HepG2 (cell line): ENCODE measurements around the gene SEPHS2. TPM values are rescaled to one million over a fixed set of nuclear protein-coding genes. Genes with fewer than 3 reads are reported as not detected.
A peak's percentile ranks its signal among the peaks of the same experiment; 100 is the strongest.

ENCODE experiments used
- ARID5B ChIP-seq: IDR thresholded peaks from 2 replicates; pipeline ENCODE4 v1.4.0; 2020; ENCODE audit warnings: mild to moderate bottlenecking, missing genetic modification reagents
- FOXK1 ChIP-seq: sonication (generic); formaldehyde crosslinking; IDR thresholded peaks from 2 replicates; pipeline ENCODE4 v1.4.0; 2020; ENCODE audit warnings: low read depth, missing genetic modification reagents, borderline replicate concordance
- GATAD1 ChIP-seq: IDR thresholded peaks from 2 replicates; pipeline ENCODE4 v1.6.1; 2016; ENCODE audit warnings: missing genetic modification reagents, missing compliant biosample characterization
- ISL2 ChIP-seq: sonication (generic); formaldehyde crosslinking; IDR thresholded peaks from 2 replicates; pipeline ENCODE4 v1.5.0; 2020; ENCODE audit warnings: missing genetic modification reagents
- KDM6A ChIP-seq: IDR thresholded peaks from 2 replicates; pipeline ENCODE4 v1.6.1; 2016; ENCODE audit warnings: low read depth
- PAXIP1 ChIP-seq: sonication (generic); formaldehyde crosslinking; conservative IDR thresholded peaks from 2 replicates; pipeline ENCODE4 v1.4.0; 2020; ENCODE audit warnings: mild to moderate bottlenecking, missing genetic modification reagents, moderate library complexity
- PCBP1 ChIP-seq: fragments of 200-400 bp; formaldehyde crosslinking; IDR thresholded peaks from 2 replicates; pipeline ENCODE4 v1.6.1; 2017; ENCODE audit warnings: mild to moderate bottlenecking, low read depth, low read length, borderline replicate concordance
- PHF21A ChIP-seq: sonication (generic); formaldehyde crosslinking; IDR thresholded peaks from 2 replicates; pipeline ENCODE4 v1.5.0; 2020; ENCODE audit warnings: mild to moderate bottlenecking, missing genetic modification reagents
- PITX1 ChIP-seq: sonication (generic); formaldehyde crosslinking; IDR thresholded peaks from 2 replicates; pipeline ENCODE4 v1.5.1; 2020; ENCODE audit warnings: mild to moderate bottlenecking, missing genetic modification reagents
- SMC3 ChIP-seq: IDR thresholded peaks from 2 replicates; pipeline ENCODE4 v1.6.1; 2011; ENCODE audit warnings: low read length, improper control_type of control experiment
- SNAPC5 ChIP-seq: sonication (generic); formaldehyde crosslinking; IDR thresholded peaks from 2 replicates; pipeline ENCODE4 v1.8.1; 2023; ENCODE audit warnings: mild to moderate bottlenecking, missing genetic modification reagents, borderline replicate concordance
- THRA ChIP-seq: sonication (generic); formaldehyde crosslinking; IDR thresholded peaks from 2 replicates; pipeline ENCODE4 v1.4.0; 2020; ENCODE audit warnings: missing genetic modification reagents, borderline replicate concordance
- ZNF484 ChIP-seq: sonication (generic); formaldehyde crosslinking; IDR thresholded peaks from 2 replicates; pipeline ENCODE4 v1.5.1; 2020; ENCODE audit warnings: mild to moderate bottlenecking, low read depth, missing genetic modification reagents, borderline replicate concordance
- ZNF646 ChIP-seq: sonication (generic); formaldehyde crosslinking; IDR thresholded peaks from 2 replicates; pipeline ENCODE4 v1.9.0; 2021; ENCODE audit warnings: mild to moderate bottlenecking, missing genetic modification reagents
- polyA plus RNA-seq, 8 experiments: library from polyadenylated mRNA; depleted of rRNA in 3 of 8; stranded (reverse) in 7 of 8; unstranded in 1 of 8; fragments of >200 nt; fragmentation: Illumina TruSeq in 4 of 8; extraction: Trizol in 4 of 8; gene quantifications; 2 replicates each; pipeline versions ENCODE4 v1.2.1 to v1.2.3, GENCODE V29; 2011 to 2016; ENCODE audit warnings: low read depth in 4 of 8, missing spikeins in 1 of 8, mixed read lengths in 1 of 8; ENCODE audit not compliant: insufficient read depth in 1 of 8
- total RNA-seq, 5 experiments: library from RNA; depleted of rRNA; stranded (reverse); fragments of >200 nt; fragmentation: Illumina TruSeq; extraction: Trizol; gene quantifications; 2 replicates each; pipeline ENCODE4 v1.2.3, GENCODE V29; 2016; ENCODE audit warnings: low read depth in 1 of 5

The SEPHS2 gene
- total and polyA plus RNA-seq, 2 of the 13 experiments (the other 11 are each of a cell fraction or from before 2014, with no cell fraction given), result 20.7 to 127 TPM

GRCh38 chr16:30449116-30449435, 3.4 kb upstream of the SEPHS2 start (continued):
- TF ChIP-seq PCBP1, result no peak
- TF ChIP-seq SMC3, result no peak
- TF ChIP-seq GATAD1 (CRISPR knock-in tag), result 0 out of 2 replicates have a peak, but pooled peaks have one; percentile 42
- TF ChIP-seq ISL2 (CRISPR knock-in tag), result 0 out of 2 replicates have a peak, but pooled peaks have one; percentile 31
- TF ChIP-seq FOXK1 (CRISPR knock-in tag), result peak; percentile 90; the same call in 1 of the 2 replicates
- TF ChIP-seq PAXIP1 (CRISPR knock-in tag), result peak; percentile 72
- peak; percentile 90 for TF ChIP-seq ARID5B (CRISPR knock-in tag)
- TF ChIP-seq KDM6A (CRISPR knock-in tag), result no peak
- peak; percentile 61 for TF ChIP-seq PHF21A (CRISPR knock-in tag)
- TF ChIP-seq ZNF646 (CRISPR knock-in tag), result no peak
- peak; percentile 86; the same call in 1 of the 2 replicates for TF ChIP-seq THRA (CRISPR knock-in tag)
- TF ChIP-seq ZNF484 (CRISPR knock-in tag), result no peak
- TF ChIP-seq PITX1, result peak; percentile 69; the same call in 1 of the 2 replicates
- TF ChIP-seq SNAPC5 (CRISPR knock-in tag), result no peak
